GM12873 (cell line): ENCODE results near the gene SLC22A24.

ENCODE experiments used
- TF ChIP-seq, protein P1 (sequence below): IDR thresholded peaks from 2 replicates; pipeline ENCODE4 v1.5.1; 2012; ENCODE audit warnings: low read depth, mild to moderate bottlenecking, moderate library complexity, low read length, control low read depth; ENCODE audit not compliant: insufficient read depth; ENCODE audit errors: missing control alignments

The SLC22A24 gene

GRCh38 chr11:63142459-63142858 lies 1.6 kb downstream of the SLC22A24 start:
- TF ChIP-seq, protein P1, sequence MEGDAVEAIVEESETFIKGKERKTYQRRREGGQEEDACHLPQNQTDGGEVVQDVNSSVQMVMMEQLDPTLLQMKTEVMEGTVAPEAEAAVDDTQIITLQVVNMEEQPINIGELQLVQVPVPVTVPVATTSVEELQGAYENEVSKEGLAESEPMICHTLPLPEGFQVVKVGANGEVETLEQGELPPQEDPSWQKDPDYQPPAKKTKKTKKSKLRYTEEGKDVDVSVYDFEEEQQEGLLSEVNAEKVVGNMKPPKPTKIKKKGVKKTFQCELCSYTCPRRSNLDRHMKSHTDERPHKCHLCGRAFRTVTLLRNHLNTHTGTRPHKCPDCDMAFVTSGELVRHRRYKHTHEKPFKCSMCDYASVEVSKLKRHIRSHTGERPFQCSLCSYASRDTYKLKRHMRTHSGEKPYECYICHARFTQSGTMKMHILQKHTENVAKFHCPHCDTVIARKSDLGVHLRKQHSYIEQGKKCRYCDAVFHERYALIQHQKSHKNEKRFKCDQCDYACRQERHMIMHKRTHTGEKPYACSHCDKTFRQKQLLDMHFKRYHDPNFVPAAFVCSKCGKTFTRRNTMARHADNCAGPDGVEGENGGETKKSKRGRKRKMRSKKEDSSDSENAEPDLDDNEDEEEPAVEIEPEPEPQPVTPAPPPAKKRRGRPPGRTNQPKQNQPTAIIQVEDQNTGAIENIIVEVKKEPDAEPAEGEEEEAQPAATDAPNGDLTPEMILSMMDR, result no peak

DNA sequence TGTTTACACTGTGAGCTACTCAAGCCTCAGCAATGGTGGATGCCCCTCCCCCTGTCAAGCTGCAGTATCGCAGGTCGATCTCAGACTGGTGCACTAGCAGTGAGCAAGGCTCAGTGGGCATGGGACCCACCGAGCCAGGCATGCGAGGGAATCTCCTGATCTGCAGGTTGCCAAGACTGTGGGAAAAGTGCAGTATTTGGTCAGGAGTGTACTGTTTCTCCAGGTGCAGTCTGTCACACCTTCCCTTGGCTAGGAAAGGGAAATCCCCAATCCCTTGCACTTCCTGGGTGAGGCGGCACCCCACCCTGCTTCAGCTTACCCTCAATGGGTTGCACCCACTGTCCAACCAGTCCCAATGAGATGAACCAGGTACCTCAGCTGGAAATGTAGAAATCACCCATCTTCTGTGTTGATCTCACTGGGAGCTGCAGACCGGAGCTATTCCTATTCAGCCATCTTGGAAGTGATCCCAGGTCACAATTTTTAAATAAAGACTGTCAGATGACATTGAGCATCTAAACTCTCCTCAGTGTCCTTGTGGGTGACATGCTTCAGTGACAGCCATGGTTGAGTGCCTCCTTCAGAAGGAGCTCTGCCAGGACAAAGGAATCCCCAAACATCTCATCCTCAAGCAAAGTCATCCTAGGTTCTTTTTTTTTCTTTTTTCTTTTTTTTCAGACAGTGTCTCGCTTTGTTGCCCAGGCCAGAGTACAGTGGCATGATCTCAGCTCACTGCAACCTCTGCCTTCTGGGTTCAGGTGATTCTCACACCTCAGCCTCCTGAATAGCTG lies 10.8 kb downstream of the SLC22A24 start:
- TF ChIP-seq, protein P1, result no peak

DNA sequence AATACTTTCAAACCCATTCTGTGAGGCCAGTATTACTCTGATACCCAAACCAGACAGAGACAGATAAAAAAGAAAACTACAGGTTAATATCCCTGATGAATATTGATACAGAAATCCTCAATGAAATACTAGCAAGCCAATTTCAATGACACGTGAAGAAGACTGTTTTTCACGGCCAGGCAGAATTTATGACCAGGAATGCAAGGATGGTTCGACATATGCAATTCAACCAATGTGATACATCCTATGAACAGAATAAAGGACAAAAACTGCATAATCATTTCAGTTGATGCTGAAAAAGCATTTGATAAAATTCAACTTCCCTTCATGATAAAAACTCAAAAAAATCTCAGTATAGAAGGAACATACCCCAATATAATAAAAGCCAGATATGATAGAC lies 44.5 kb downstream of the SLC22A24 start:
- TF ChIP-seq, protein P1, result no peak

- TF ChIP-seq, protein P1, result no peak
These were observed 63.3 kb downstream of the SLC22A24 start for GRCh38 chr11:63080682-63081081.

DNA sequence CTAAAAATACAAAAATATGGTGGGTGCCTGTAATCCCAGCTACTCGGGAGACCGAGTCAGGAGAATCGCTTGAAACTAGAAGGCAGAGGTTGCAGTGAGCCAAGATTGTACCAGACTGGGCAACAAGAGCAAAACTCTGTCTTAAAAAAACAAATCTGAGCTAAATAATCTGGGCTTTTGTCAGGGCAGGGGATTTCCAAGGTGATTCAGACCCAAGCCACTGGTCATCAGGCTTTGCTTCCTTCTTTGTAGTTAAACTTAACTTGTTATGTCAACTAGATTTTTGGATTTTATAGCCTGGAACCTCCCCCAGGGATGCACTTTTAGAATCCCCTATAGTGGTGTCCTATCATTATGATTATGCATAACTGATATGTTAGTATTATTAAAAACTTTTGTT lies 101.4 kb downstream of the SLC22A24 start:
- TF ChIP-seq, protein P1, result no peak

- TF ChIP-seq, protein P1, result no peak
These were observed 111.6 kb downstream of the SLC22A24 start for GRCh38 chr11:63032457-63032856.
